ENCODE measurements around the gene LRRC27.

Gene LRRC27

GRCh38 chr10:132361581-132362101, 29.6 kb downstream of the LRRC27 start:
- no peak for TF ChIP-seq OSR1 (CRISPR knock-in tag; IDR thresholded peaks at IDR 0.05)
- TF ChIP-seq GLIS3 (CRISPR knock-in tag; IDR thresholded peaks at IDR 0.05), result no peak
- no peak for TF ChIP-seq ZNF8 (CRISPR knock-in tag; IDR thresholded peaks at IDR 0.05)
- TF ChIP-seq PPARA (CRISPR knock-in tag; IDR thresholded peaks at IDR 0.05; ENCODE audit: borderline replicate concordance), result no peak
- no peak for TF ChIP-seq BACH2 (CRISPR knock-in tag; IDR thresholded peaks at IDR 0.05; ENCODE audit: borderline replicate concordance)
- no peak for TF ChIP-seq TCF4 (CRISPR knock-in tag; IDR thresholded peaks at IDR 0.05; ENCODE audit: borderline replicate concordance)
- TF ChIP-seq ESRRG (CRISPR knock-in tag; IDR thresholded peaks at IDR 0.05), result no peak
- no peak for TF ChIP-seq ZFP30 (CRISPR knock-in tag; IDR thresholded peaks at IDR 0.05)
- TF ChIP-seq ARNTL (CRISPR knock-in tag; IDR thresholded peaks at IDR 0.05; ENCODE audit: borderline replicate concordance, low read depth), result no peak
- no peak for TF ChIP-seq POU6F1 (CRISPR knock-in tag; IDR thresholded peaks at IDR 0.05; ENCODE audit: borderline replicate concordance, low read depth)
- no peak for TF ChIP-seq CSDC2 (CRISPR knock-in tag; IDR thresholded peaks at IDR 0.05)
- no peak for TF ChIP-seq ZNF565 (CRISPR knock-in tag; conservative IDR thresholded peaks at IDR 0.05; ENCODE audit: low read depth)
- TF ChIP-seq CSRNP3 (CRISPR knock-in tag; IDR thresholded peaks at IDR 0.05), result no peak
- TF ChIP-seq ISL1 (CRISPR knock-in tag; IDR thresholded peaks at IDR 0.05), result no peak
- no peak for TF ChIP-seq ZNF70 (CRISPR knock-in tag; IDR thresholded peaks at IDR 0.05)
- ATAC-seq, result no peak

GRCh38 chr10:132362151-132362611, 30.2 kb downstream of the LRRC27 start:
- TF ChIP-seq CSDC2 (CRISPR knock-in tag; IDR thresholded peaks at IDR 0.05) (no peak), ZFP3 (CRISPR knock-in tag; IDR thresholded peaks at IDR 0.05) (no peak), TCF4 (CRISPR knock-in tag; IDR thresholded peaks at IDR 0.05; ENCODE audit: borderline replicate concordance) (no peak), BACH2 (CRISPR knock-in tag; IDR thresholded peaks at IDR 0.05; ENCODE audit: borderline replicate concordance) (no peak), ISL1 (CRISPR knock-in tag; IDR thresholded peaks at IDR 0.05) (no peak), CREB5 (CRISPR knock-in tag; IDR thresholded peaks at IDR 0.05; ENCODE audit: low read depth) (no peak), PATZ1 (CRISPR knock-in tag; IDR thresholded peaks at IDR 0.05; ENCODE audit: borderline replicate concordance) (no peak), ARNTL (CRISPR knock-in tag; IDR thresholded peaks at IDR 0.05; ENCODE audit: borderline replicate concordance, low read depth) (no peak), OSR1 (CRISPR knock-in tag; IDR thresholded peaks at IDR 0.05) (no peak), GLIS3 (CRISPR knock-in tag; IDR thresholded peaks at IDR 0.05) (no peak), ZNF8 (CRISPR knock-in tag; IDR thresholded peaks at IDR 0.05) (no peak)
- no peak for ATAC-seq

GRCh38 chr10:132363376-132363775, 31.4 kb downstream of the LRRC27 start:
- TF ChIP-seq CREB5 (CRISPR knock-in tag; IDR thresholded peaks at IDR 0.05; ENCODE audit: low read depth), result no peak
- no peak for TF ChIP-seq TCF4 (CRISPR knock-in tag; IDR thresholded peaks at IDR 0.05; ENCODE audit: borderline replicate concordance)
- TF ChIP-seq ISL1 (CRISPR knock-in tag; IDR thresholded peaks at IDR 0.05), result no peak
- TF ChIP-seq TSHZ2 (CRISPR knock-in tag; IDR thresholded peaks at IDR 0.05), result no peak
- no peak for TF ChIP-seq PPARA (CRISPR knock-in tag; IDR thresholded peaks at IDR 0.05; ENCODE audit: borderline replicate concordance)
- TF ChIP-seq ZC3H10 (CRISPR knock-in tag; IDR thresholded peaks at IDR 0.05), result no peak
- no peak for TF ChIP-seq RARB (CRISPR knock-in tag; IDR thresholded peaks at IDR 0.05)
- no peak for TF ChIP-seq ZNF70 (CRISPR knock-in tag; IDR thresholded peaks at IDR 0.05)
- ATAC-seq, result no peak
